A673 (cell line): ENCODE results near the gene HS3ST3A1. TPM values are rescaled to one million over a fixed set of nuclear protein-coding genes. Genes with fewer than 3 reads are reported as not detected.

Experiments used
- BruUV-seq: library from RNA; stranded (reverse); fragments of 400-500 nt; replicated peaks from 2 replicates; lab custom pipeline; 2021; lab: Mats Ljungman, UMichigan
- CTCF ChIA-PET: fragments of 300-600 bp; sonication (Branson Sonifier 250); formaldehyde crosslinking; loops from one replicate; lab custom pipeline; 2022; ENCODE audit warnings: antibody characterized with exemption; lab: Charles Lee
- POLR2A ChIA-PET: fragments of 300-600 bp; sonication (Branson Sonifier 250); formaldehyde crosslinking; loops from one replicate; lab custom pipeline; 2022; ENCODE audit warnings: antibody characterized with exemption; ENCODE audit not compliant: low non-redundant PET; lab: Charles Lee
- DNase-seq: peaks from one replicate; pipeline ENCODE4 v3.0.0-alpha.2; 2015; ENCODE audit warnings: low spot score
- H3K27ac ChIP-seq: fragments of 200-600 bp; sonication (generic); 2 replicates; pipeline ENCODE4 v1.5.1; 2016; ENCODE audit warnings: mixed run types, low read depth, mild to moderate bottlenecking, mixed read lengths, antibody characterized with exemption, low read length; ENCODE audit not compliant: poor library complexity, severe bottlenecking
- H3K27me3 ChIP-seq: fragments of 200-600 bp; sonication (generic); replicated peaks from 2 replicates; pipeline ENCODE4 v1.6.1; 2017; ENCODE audit warnings: mixed run types, low read depth, mild to moderate bottlenecking, mixed read lengths, antibody characterized with exemption, low read length; ENCODE audit not compliant: insufficient read depth, poor library complexity
- H3K36me3 ChIP-seq: fragments of 200-600 bp; sonication (generic); 2 replicates; pipeline ENCODE4 v1.6.1; 2016; ENCODE audit warnings: mixed run types, mild to moderate bottlenecking, mixed read lengths, antibody characterized with exemption, low read length; ENCODE audit not compliant: insufficient read depth, poor library complexity, severe bottlenecking
- H3K4me1 ChIP-seq: fragments of 200-600 bp; sonication (generic); 2 replicates; pipeline ENCODE4 v1.6.1; 2017; ENCODE audit warnings: mixed run types, mild to moderate bottlenecking, mixed read lengths, antibody characterized with exemption, low read length; ENCODE audit not compliant: insufficient read depth, poor library complexity, severe bottlenecking
- H3K4me3 ChIP-seq: fragments of 200-600 bp; sonication (generic); 2 replicates; pipeline ENCODE4 v1.5.1; 2016; ENCODE audit warnings: low read depth, mixed run types, mild to moderate bottlenecking, mixed read lengths, low read length; ENCODE audit not compliant: poor library complexity, severe bottlenecking
- H3K9me3 ChIP-seq: fragments of 200-600 bp; sonication (generic); 2 replicates; pipeline ENCODE4 v1.6.1; 2016; ENCODE audit warnings: mixed run types, low read depth, mild to moderate bottlenecking, mixed read lengths, antibody characterized with exemption, low read length; ENCODE audit not compliant: poor library complexity, severe bottlenecking
- CTCF ChIP-seq: fragments of 300-800, 200-600 bp; sonication (generic); conservative IDR thresholded peaks from 2 replicates; pipeline ENCODE4 v1.5.1; 2017; ENCODE audit warnings: low read depth, mild to moderate bottlenecking, antibody characterized with exemption, low read length, moderate library complexity, mixed read lengths
- EZH2 ChIP-seq: fragments of 200-600 bp; sonication (generic); IDR thresholded peaks from 2 replicates; pipeline ENCODE4 v1.6.1; 2017; ENCODE audit warnings: borderline replicate concordance, low read depth, mild to moderate bottlenecking, mixed read lengths, antibody characterized with exemption, low read length; ENCODE audit not compliant: poor library complexity, severe bottlenecking
- intact Hi-C: fragments of 100-400 bp; cut with micrococcal nuclease; formaldehyde crosslinking; loops from one replicate; pipeline ENCODE4 v1.10.0; 2022; ENCODE audit not compliant: unreplicated experiment
- total RNA-seq: library from RNA; stranded (reverse); gene quantifications from 2 replicates; pipeline ENCODE4 v1.2.3, GENCODE V29; 2021

The HS3ST3A1 gene
- total RNA-seq, 1 experiment from 2014 or later: not detected

DNA sequence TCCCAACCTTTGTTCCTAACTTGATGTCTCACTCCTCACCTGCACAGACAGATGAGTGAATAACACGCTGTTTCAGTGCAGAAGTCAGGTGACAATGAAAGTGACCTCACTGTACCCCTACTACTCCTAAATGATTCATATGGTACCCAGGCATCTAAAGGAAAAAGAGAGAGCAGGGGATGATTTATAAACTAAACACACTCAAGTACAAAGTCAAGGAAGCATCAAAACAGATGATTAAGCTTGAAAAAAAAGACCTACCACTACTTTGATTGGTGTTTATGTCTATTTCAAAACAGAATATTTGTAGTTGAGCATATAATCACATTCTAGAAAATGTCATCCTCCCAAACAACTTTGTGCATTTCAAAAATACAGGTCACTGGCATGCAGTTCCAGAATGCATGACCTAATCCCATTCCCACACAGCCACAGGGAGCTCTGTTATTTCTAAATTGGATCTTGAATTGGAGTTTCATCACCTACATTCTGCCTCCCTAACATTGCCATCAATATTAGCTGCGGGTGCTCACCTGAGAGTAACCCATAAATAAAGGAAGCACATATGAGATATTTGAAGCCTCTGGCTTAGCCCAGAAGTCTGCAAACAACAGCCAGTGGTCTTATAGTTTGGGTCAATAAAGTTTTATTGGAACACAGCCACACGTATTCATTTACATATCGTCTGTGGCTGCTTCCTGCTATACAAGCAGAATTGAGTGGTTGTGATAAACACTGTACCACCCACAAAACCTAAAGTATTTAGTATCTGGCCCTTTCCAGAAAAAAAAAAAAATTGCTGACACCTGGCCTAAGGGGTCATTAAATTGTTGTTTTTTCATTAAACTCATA lies 14.0 kb downstream of the HS3ST3A1 start:
- Histone ChIP-seq H3K4me1 (no peaks in the 10 kb centered on the region), H3K27ac (no peak overlapping the region), H3K36me3 (no peaks in the 10 kb centered on the region), H3K27me3 (no peaks in the 10 kb centered on the region), H3K4me3 (no peak overlapping the region), H3K9me3 (no peaks in the 10 kb centered on the region)
- POLR2A ChIA-PET: no interaction called here
- no peak for DNase-seq
- intact Hi-C loops: no loop called here
- BruUV-seq: no TSS peak
- CTCF ChIA-PET: no interaction called here
- no peak for TF ChIP-seq EZH2

- no peak for DNase-seq
Measured at GRCh38 chr17:13584701-13585080, 17.0 kb downstream of the HS3ST3A1 start.

DNA sequence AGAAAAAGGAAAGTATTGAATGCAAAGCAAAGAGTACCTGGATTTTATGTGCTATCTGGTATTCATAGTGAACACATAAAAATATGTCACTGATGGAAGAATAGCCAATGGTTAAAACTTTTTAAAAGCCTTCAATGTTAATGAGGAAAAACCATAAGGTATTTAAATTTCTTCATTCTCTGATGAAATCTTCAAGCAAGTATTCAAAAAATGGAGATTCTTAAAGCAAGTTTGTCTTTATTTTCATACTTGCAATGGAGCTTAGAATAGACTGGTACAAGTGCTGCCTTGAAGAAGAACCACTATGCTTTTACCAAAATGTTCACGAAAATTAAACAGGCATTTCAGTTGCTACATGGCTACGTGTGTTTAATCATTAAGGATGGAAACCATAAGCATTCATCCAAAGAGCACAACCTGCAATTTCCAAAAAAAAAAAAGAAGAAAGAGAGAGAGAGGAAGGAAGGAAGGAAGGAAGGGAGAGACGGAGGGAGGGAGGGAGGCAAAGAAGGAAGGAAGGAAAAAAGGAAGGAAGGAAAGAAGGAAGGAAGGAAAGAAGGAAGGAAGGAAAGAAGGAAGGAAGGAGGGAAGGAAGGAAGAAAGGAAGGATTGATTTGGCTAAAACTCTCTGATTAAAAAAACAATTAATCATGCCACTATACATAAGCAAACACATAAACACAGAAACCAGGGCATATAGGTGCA lies 17.6 kb downstream of the HS3ST3A1 start:
- CTCF ChIA-PET: no interaction called here
- POLR2A ChIA-PET: no interaction called here
- BruUV-seq: no TSS peak

More at GRCh38 chr17:13584701-13585080, 17.0 kb downstream of the HS3ST3A1 start:
- BruUV-seq: no TSS peak
- no peak for TF ChIP-seq EZH2
- TF ChIP-seq CTCF: no peak
- Histone ChIP-seq H3K9me3 (no peaks in the 10 kb centered on the region), H3K4me1 (no peaks in the 10 kb centered on the region), H3K27ac (no peak overlapping the region), H3K4me3 (no peak overlapping the region), H3K27me3 (no peaks in the 10 kb centered on the region), H3K36me3 (no peaks in the 10 kb centered on the region)
- CTCF ChIA-PET: interaction anchor here (0.7 kb wide), 1 partner anchor 840 kb away, joined by 3 read pairs; no protein-coding TSS in a partner anchor
- intact Hi-C loops: no loop called here
- POLR2A ChIA-PET: no interaction called here

More for the DNA sequence above, 17.6 kb downstream of the HS3ST3A1 start:
- no peak for TF ChIP-seq EZH2
- TF ChIP-seq CTCF: no peak
- Histone ChIP-seq H3K27me3 (no peaks in the 10 kb centered on the region), H3K27ac (no peak overlapping the region), H3K36me3 (no peaks in the 10 kb centered on the region), H3K4me1 (no peaks in the 10 kb centered on the region), H3K4me3 (no peak overlapping the region), H3K9me3 (no peaks in the 10 kb centered on the region)
- intact Hi-C loops: no loop called here
- DNase-seq: no peak
